ENCODE results near the gene TRIM63.

GRCh38 chr1:26089125-26089524 lies 21.7 kb upstream of the TRIM63 start:
- TF ChIP-seq CTCF (conservative IDR thresholded peaks at IDR 0.05), result no peak
- no peak for TF ChIP-seq EZH2 (IDR thresholded peaks at IDR 0.05; ENCODE audit: low read depth)

All from PC-9 (cell line).